Endothelial cell of umbilical vein (primary cell): ENCODE results near the gene KDM5B. TPM values are rescaled to one million over a fixed set of nuclear protein-coding genes. Genes with fewer than 3 reads are reported as not detected.

Source experiments
- BruUV-seq: library from RNA; stranded (reverse); fragments of 400-500 nt; replicated peaks from 2 replicates; lab custom pipeline; 2021; lab: Mats Ljungman, UMichigan
- CTCF ChIA-PET: fragments of 300-600, 350-600 bp; sonication (Branson Sonifier 250); formaldehyde crosslinking; loops from one replicate; lab custom pipeline; 2021; ENCODE audit warnings: antibody characterized with exemption, inconsistent platforms; lab: Charles Lee
- POLR2A ChIA-PET: fragments of 300-600, 350-600 bp; sonication (Branson Sonifier 250); formaldehyde crosslinking; loops from one replicate; lab custom pipeline; 2021; ENCODE audit warnings: antibody characterized with exemption, inconsistent platforms; lab: Charles Lee
- DNase-seq: peaks from one replicate; pipeline ENCODE4 v3.0.0-alpha.2; 2011; ENCODE audit warnings: low read depth, low spot score
- FAIRE-seq: peaks from 2 replicates; lab custom pipeline; 2011; peaks lifted over from hg19 to GRCh38; lab: Jason Lieb, UNC
- H2AFZ ChIP-seq: 2 replicates; pipeline ENCODE4 v1.6.0; 2012; ENCODE audit warnings: low read depth, low read length, control low read depth, inconsistent platforms
- H3K27ac ChIP-seq: 2 replicates; pipeline ENCODE4 v1.5.1; 2011; ENCODE audit warnings: low read depth, mild to moderate bottlenecking, control low read depth, low read length, moderate library complexity; ENCODE audit not compliant: insufficient read depth
- H3K27me3 ChIP-seq, 2 experiments: 2 replicates each; pipeline versions ENCODE4 v1.6.0 to v1.6.1; 2011; ENCODE audit warnings: low read length in 2 of 2, mixed read lengths in 1 of 2; ENCODE audit not compliant: control insufficient read depth in 2 of 2, insufficient read depth in 2 of 2
- H3K36me3 ChIP-seq, 2 experiments: 2 replicates in 1 of 2; 3 replicates in 1 of 2; pipeline ENCODE4 v1.5.1; 2011; ENCODE audit warnings: low read length in 2 of 2, mild to moderate bottlenecking in 1 of 2, moderate library complexity in 1 of 2; ENCODE audit not compliant: control insufficient read depth in 2 of 2, insufficient read depth in 2 of 2; ENCODE audit errors: extremely low read depth in 1 of 2
- H3K4me1 ChIP-seq: 3 replicates; pipeline ENCODE4 v1.5.1; 2011; ENCODE audit warnings: mild to moderate bottlenecking, low read length; ENCODE audit not compliant: control insufficient read depth, insufficient read depth; ENCODE audit errors: extremely low read depth
- H3K4me2 ChIP-seq: 2 replicates; pipeline ENCODE4 v1.6.1; 2011; ENCODE audit warnings: low read length, control low read depth, mixed read lengths; ENCODE audit not compliant: insufficient read depth
- H3K4me3 ChIP-seq, 3 experiments: fragments of 200-600 bp in 1 of 3; sonication (generic), shearing (Covaris generic) in 1 of 3; replicated peaks in 1 of 3; 2 replicates each; pipeline ENCODE4 v1.5.1; 2011 to 2016; ENCODE audit warnings: control low read depth in 3 of 3, low read length in 3 of 3, mild to moderate bottlenecking in 2 of 3, inconsistent platforms in 1 of 3, low read depth in 1 of 3, moderate library complexity in 1 of 3; ENCODE audit not compliant: insufficient read depth in 1 of 3
- H3K79me2 ChIP-seq: 2 replicates; pipeline ENCODE4 v1.6.0; 2012; ENCODE audit warnings: low read length, inconsistent platforms; ENCODE audit not compliant: control insufficient read depth, insufficient read depth
- H3K9ac ChIP-seq: replicated peaks from 2 replicates; pipeline ENCODE3; 2011; ENCODE audit warnings: low read length, control low read depth; ENCODE audit not compliant: insufficient read depth; ENCODE audit errors: extremely low read depth
- H3K9me1 ChIP-seq: replicated peaks from 3 replicates; pipeline ENCODE4 v1.6.0; 2011; ENCODE audit warnings: mild to moderate bottlenecking, low read length; ENCODE audit not compliant: control insufficient read depth, insufficient read depth; ENCODE audit errors: extremely low read depth
- H3K9me3 ChIP-seq: replicated peaks from 2 replicates; pipeline ENCODE4 v1.5.1; 2012; ENCODE audit warnings: low read length, inconsistent platforms; ENCODE audit not compliant: control insufficient read depth, insufficient read depth
- H4K20me1 ChIP-seq: replicated peaks from 2 replicates; pipeline ENCODE3; 2011; ENCODE audit warnings: mild to moderate bottlenecking, low read length; ENCODE audit not compliant: control insufficient read depth, insufficient read depth; ENCODE audit errors: extremely low read depth
- CTCF ChIP-seq, 2 donors: IDR thresholded peaks; 1 replicate in 1 of 2; 2 replicates in 1 of 2; pipeline ENCODE4 v1.5.1; 2011; ENCODE audit warnings: low read length in 2 of 2, mild to moderate bottlenecking in 2 of 2, moderate library complexity in 2 of 2, control low read depth in 1 of 2, inconsistent platforms in 1 of 2, low read depth in 1 of 2; ENCODE audit not compliant: insufficient read depth in 1 of 2; ENCODE audit errors: extremely low read depth in 1 of 2
- EZH2 ChIP-seq: IDR thresholded peaks from 2 replicates; pipeline ENCODE4 v1.6.1; 2012; ENCODE audit warnings: borderline replicate concordance, low read depth, mild to moderate bottlenecking, moderate library complexity, low read length, inconsistent platforms; ENCODE audit not compliant: severe bottlenecking
- FOS ChIP-seq: IDR thresholded peaks from 2 replicates; pipeline ENCODE4 v1.6.1; 2011; ENCODE audit warnings: mild to moderate bottlenecking, low read length, moderate library complexity, borderline replicate concordance; ENCODE audit not compliant: insufficient read depth
- GATA2 ChIP-seq: IDR thresholded peaks from 2 replicates; pipeline ENCODE4 v1.7.0; 2011; ENCODE audit warnings: low read depth, mild to moderate bottlenecking, moderate library complexity, mixed read lengths, low read length; ENCODE audit not compliant: insufficient read length, insufficient read depth
- JUN ChIP-seq: IDR thresholded peaks from 2 replicates; pipeline ENCODE4 v1.6.1; 2011; ENCODE audit warnings: borderline replicate concordance, low read depth; ENCODE audit not compliant: insufficient read length, insufficient read depth
- MAX ChIP-seq: IDR thresholded peaks from 2 replicates; pipeline ENCODE4 v1.6.1; 2011; ENCODE audit not compliant: insufficient read depth, insufficient read length
- MYC ChIP-seq: IDR thresholded peaks from one replicate; pipeline ENCODE4 v1.6.1; 2011; ENCODE audit warnings: mild to moderate bottlenecking, low read depth, low read length
- POLR2A ChIP-seq: IDR thresholded peaks from 2 replicates; pipeline ENCODE4 v1.6.1; 2012; ENCODE audit warnings: low read depth, mild to moderate bottlenecking, control low read depth, low read length
- POLR2AphosphoS5 ChIP-seq: IDR thresholded peaks from 2 replicates; pipeline ENCODE4 v1.6.1; 2012; ENCODE audit warnings: low read depth, mild to moderate bottlenecking, control low read depth, low read length, moderate library complexity; ENCODE audit not compliant: insufficient read depth
- dilution Hi-C: fragments of 300-500 bp; cut with MboI; formaldehyde crosslinking; loops from one replicate; pipeline ENCODE4 v1.15.0; 2019; ENCODE audit warnings: low sequenced_read_pairs; ENCODE audit not compliant: extremely low pct_ligation_motif_present
- intact Hi-C: fragments of 100-400 bp; cut with micrococcal nuclease; formaldehyde crosslinking; loops from one replicate; pipeline ENCODE4 v1.10.0; 2022
- polyA plus RNA-seq, 4 experiments: library from polyadenylated mRNA; depleted of rRNA in 3 of 4; stranded (reverse) in 3 of 4; unstranded in 1 of 4; fragments of >200 nt; gene quantifications; 2 replicates each; pipeline versions ENCODE4 v1.2.1 to v1.2.3, GENCODE V29; 2011 to 2012; ENCODE audit warnings: missing spikeins in 1 of 4
- total RNA-seq: library from RNA; stranded (reverse); gene quantifications from 2 replicates; pipeline ENCODE4 v1.2.3, GENCODE V29; 2021

Gene KDM5B
- total and polyA plus RNA-seq, 2 donors (not counting 3 experiments of a cell fraction or from before 2014, with no cell fraction given) = 25.2 to 65.5 TPM

- H3K27ac ChIP-seq = no peak overlapping the region
- TF ChIP-seq CTCF (IDR thresholded peaks at IDR 0.05; ENCODE audit: extremely low read depth in 1 of 2, insufficient read depth in 1 of 2, low read depth in 1 of 2, low read length in 2 of 2) (no peak), EZH2 (no peak), MAX (no peak), GATA2 (no peak), POLR2A (no peak), MYC (no peak), POLR2AphosphoS5 (no peak), FOS (no peak), JUN (no peak)
- FAIRE-seq (no peak), DNase-seq (no peak)
- H3K9ac ChIP-seq = no peak overlapping the region
- BruUV-seq = no TSS peak
- H3K9me3 ChIP-seq = no peaks in the 10 kb centered on the region
- H4K20me1 ChIP-seq = no peaks in the 10 kb centered on the region
- POLR2A ChIA-PET = interaction anchor here (0.7 kb wide), 1 partner anchor 795 kb away, joined by 3 read pairs; the partner anchor contains the start of gene TIMM17A
- CTCF ChIA-PET = interaction anchor here (1.1 to 2.0 kb wide), 8 partner anchors 9 to 250 kb away, joined by 3 to 9 read pairs (median 3); no protein-coding TSS in a partner anchor
- no peak overlapping the region for H3K4me3 ChIP-seq
- peaks cover 15 to 22% of the 10 kb centered on the region in 2 experiments for H3K36me3 ChIP-seq
- no peaks in the 10 kb centered on the region for H3K27me3 ChIP-seq
- dilution Hi-C loops = no loop called here
- no peaks in the 10 kb centered on the region for H3K4me1 ChIP-seq
- no peak overlapping the region for H3K4me2 ChIP-seq
- intact Hi-C loops = no loop called here
- no peaks in the 10 kb centered on the region for H3K9me1 ChIP-seq
- H2AFZ ChIP-seq = no peak overlapping the region
- no peaks in the 10 kb centered on the region for H3K79me2 ChIP-seq
These were observed 57.5 kb downstream of the KDM5B start for GRCh38 chr1:202750761-202751160.
